Cerebellar cortex (tissue), 1 donor: Measurements from ENCODE around the gene RSPH4A.
"Not testable (repeated sequence)": the region's sequence is repeated elsewhere in the genome, so short reads cannot be mapped to it uniquely, and the experiment has no call there.

Source experiments
- DNase-seq: peaks from one replicate; pipeline ENCODE4 v3.0.0-alpha.2; 2015; ENCODE audit warnings: low spot score

Gene RSPH4A

DNA sequence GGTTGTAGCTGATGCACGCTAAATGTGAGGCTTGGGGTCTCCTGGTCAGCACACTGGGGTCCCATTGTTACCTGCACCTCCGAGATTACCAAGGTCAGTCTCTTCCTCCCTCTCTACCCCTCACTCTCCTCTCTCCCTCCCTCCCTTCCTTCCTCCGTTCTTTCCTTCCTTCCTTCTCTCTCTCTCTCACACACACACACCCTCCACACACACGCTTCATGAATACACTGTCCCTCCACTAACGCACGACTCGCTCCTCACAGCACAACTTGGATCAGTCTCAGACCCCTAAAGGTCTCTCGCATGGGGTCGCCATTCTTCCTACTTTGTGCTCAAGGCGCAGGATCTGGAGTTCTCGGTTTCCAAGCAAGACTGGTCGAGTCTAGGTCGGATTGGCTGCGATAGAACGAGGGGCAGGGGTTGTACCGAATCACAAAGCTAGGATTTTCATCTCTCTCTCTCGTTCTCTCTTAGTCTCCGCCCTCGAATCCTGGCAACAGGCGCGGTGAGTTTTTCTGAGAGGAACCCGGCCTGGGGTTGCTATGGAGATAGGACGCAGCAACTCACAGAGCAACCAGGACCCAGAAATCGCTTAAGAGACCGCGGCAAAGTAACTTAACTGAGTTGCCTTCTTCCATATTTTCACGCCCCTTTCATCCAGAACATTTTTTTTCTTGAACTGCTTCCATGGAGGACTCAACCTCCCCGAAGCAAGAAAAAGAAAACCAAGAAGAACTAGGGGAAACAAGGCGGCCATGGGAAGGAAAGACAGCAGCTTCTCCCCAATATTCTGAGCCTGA, at the start of gene RSPH4A:
Gene RSPH4A (plus strand): TSS at position 543 of the 800 bp plus-strand sequence. CDS start 145 bp downstream, at position 688.
- DNase-seq = peak; percentile 98

DNA sequence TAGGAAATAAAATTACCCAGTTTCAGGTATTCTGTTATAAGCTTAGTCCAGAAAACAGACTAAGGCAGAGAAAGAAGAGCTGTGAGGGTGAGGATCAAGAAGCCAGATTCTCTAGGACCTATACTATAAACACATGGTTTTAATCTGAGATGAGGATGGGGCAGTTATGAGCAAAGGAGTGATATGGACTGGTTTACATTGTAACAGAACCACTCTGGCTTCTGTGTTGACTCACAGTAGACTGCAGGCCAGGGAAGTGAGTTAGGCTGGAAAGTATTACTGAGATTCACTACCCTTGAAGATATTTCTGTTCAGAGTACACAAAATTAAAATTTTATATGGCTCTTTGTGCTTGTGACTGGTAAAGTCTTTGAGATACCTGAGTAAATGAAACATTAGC, 48.2 kb upstream of the RSPH4A start:
- DNase-seq = no peak

DNA sequence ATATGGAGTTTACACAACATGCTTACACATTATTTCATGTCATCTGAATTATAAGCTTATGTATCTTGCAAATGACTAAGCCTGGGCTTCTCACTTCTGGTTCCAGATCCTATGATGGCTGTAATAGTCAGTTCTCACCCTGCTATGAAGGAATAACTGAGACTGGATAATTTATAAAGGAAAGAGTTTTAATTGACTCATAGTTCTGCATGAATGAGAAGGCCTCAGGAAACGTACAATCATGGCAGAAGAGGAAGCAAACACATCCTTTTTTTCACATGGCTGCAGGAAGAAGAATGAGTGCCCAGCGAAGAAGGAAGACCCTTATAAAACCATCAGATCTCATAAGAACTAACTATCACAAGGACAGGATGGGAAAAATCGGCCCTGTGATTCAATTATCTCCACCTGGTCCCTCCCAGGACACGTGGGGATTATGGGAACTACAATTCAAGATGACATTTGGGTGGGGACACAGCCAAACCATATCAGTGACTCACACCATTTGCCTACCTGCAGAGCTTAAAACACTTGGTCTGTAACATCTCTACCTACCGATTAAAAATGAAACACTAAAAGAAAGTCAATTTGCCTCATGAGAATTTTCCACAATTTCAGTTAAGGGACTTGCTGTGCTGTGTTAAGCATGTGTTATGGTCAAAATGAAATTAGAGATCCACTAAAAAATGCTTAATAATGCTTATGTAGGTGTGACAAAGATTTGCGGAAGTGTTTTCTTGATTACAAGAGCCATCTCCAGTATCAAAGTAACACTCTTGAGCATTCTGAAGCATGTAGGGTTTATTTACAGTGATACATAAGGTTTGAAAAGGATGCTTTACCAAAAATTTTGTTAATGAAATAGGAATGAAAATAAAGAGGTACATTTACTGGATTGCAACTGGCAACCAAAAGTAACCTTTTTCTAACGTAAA, 47.2 kb upstream of the RSPH4A start:
- DNase-seq = no peak

DNA sequence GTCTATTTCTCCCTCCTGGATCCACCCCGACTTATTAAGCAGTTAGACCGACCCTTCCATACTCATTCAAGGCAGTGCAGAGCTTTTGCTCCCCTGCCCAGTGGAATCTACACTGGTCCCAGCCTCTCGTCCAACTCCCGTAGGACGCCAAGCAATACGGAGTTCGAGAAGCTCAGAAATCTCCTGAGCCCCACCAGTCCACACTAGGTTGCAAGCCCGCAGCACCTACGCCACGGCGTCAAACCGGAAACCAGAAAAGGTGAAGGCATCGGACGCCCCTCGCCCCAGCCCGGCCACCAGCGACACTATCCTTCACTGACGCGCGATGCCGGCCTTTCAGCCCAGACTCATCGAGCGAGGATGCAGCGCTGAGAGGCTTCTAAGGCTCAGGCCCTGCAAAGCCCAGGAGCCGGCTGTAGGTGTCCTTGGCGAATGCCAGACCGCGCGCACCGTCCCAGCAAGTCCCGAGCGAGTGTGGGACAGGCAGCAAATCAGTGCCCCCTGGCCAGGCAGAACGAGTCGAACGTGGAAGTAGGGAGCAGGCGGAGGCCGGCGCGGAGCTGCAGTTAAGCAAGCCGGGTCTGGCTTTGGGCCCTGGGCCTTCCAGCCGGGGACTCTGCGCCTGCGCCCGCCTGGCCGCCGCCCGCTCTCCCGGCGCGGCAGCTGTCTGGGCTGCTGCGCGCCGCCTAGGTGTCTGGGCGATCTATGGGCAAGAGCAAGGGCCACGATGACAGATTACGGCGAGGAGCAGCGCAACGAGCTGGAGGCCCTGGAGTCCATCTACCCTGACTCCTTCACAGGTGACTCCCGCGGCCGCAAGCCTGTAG, 45.2 kb upstream of the RSPH4A start, which contains the start of gene RWDD1:
Gene RWDD1 (plus strand): TSS at position 649 of the 827 bp plus-strand sequence. CDS start 79 bp downstream, at position 728.
- DNase-seq = peak; percentile 99

DNA sequence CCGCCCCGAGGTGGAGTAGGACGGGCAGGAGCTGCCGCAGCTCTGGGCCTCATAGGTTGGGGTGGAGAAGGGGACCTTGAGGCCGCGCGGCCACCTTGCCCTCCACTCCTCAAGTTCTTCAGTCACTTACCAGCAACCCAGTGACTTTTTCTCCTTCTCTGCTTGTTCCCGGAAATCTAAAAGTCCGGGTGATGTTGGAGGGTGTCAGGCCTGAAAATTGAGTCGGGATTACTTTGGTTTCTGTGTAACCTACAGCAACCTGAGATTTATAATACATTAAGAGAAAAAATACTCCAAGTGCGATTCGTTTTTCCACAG, 44.6 kb upstream of the RSPH4A start:
- no peak for DNase-seq

DNA sequence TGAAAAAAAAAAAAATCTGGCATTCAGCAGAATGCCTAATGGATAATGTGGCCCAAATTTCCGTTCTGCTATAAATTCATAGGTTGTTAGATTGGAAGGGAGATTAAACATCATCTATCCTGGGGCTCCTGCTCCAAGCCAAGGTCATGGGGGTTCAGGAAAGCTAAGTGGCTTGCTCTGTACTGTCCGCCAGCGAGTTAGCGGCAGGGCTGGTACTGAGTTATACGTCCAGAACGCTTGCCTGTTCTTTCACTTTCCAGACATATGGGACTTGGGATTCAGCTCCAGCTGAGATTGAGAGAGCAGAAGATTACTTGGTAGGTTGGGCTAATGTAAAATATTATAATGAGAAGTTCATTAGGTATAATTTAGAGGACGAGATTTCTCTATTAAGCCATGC, 44.1 kb upstream of the RSPH4A start:
- DNase-seq = peak; percentile 22

DNA sequence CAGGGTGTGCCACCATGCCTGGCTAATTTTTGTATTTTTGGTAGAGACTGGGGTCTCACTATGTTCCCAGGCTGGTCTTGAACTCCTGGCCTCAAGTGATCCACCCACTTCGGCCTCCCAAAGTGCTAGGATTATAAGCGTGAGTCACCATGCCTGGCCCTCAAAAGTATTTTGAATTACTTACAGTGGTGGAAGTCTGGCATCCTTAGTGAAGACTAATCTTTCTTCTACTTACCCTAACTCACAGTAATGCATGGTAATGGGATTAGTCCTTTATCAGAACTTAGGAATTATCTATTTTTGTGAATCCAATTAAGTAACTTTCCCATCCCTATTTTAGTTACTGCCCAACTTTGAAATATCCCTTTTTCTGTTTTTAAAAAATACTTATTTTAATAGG, 41.1 kb upstream of the RSPH4A start:
- no peak for DNase-seq

DNA sequence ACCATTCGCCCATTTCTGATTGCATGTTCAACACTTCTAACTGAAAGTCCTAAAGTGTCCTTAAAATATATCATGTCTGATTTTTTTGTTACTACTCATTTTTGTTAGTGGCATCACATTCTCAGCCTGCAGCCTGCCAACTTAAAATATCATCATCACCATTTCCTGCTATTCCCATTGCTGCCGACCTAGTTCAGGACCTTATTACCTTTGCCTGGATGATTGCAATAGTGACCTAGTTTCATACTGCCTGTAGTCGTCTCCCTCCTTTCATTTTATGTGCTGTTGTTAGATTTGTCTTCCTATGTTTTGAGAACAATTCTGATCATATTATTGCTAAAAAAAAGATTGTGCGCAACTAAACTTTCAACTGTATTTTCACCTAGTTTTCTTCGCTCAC, 38.8 kb upstream of the RSPH4A start:
- DNase-seq = peak; percentile 31

DNA sequence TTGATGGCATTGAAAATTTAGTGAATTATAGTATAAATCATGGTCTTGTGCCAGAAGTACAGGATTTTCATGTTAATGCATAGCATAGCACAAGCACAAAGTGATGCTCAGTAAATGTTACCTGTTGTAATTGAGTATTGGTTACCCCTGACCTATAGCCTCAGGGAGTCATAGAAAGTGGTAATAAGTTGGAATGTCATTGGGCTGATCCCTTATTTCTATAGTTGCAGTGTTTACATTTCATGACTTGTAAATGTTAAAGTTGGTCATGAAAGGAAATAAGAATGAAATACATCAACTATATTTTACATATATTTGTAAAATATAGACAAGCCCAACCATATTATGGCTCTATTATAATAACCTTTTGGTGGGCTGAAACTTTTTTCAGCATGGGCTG, 37.9 kb upstream of the RSPH4A start:
- no peak for DNase-seq

DNA sequence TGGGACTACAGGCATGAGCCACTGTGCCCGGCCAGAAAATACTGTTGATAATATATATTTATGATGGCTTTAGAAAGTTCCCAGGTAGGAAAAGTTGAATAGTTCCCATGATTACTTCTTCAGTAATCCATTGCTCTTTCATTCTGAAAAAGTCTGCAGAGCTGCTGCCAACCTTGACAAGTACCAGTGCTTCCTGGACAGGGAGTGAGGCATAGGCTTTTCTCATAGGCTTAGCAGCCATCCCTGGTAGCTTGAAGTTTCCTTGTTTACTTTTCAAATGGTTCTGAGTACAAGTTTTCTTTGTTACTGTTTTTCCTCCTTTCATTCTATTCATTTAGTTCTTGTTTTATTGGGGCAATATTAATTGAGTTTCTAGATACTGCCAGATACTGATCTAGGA, 37.1 kb upstream of the RSPH4A start:
- no peak for DNase-seq

DNA sequence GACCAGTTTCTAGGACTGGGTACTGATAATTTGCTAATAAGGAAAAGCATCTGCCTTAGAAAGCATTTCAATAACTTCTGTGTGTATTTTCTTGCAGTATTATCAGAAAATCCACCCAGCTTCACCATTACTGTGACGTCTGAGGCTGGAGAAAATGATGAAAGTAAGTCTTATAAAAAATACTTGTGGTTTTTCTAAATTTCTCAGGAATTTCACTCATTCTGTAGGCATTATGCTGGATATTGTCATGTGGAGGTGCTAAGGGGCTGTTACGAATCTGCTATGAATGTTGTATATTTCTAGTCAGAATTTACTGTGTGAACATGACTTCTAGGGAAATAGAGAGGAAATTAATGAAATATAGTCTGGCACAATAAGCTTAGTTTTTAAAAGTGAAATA, 36.1 kb upstream of the RSPH4A start:
- no peak for DNase-seq

DNA sequence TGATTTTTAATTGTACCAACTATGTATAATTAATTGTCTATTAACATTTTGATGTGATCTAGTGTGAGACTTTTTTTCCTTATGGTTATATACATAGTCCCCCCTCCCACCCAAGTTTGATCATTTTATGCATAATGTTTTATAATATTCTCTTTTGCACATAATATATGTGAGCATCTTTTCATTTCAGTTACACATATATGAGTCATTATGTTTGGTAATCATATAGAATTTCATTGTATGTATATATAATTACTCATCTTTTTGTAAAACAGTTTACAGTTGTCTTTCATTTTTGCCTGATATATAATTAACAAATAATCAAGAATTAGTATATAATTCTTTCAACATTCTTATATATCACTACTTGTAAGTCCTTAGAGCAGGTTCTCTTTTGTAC, 30.0 kb upstream of the RSPH4A start:
- DNase-seq = no peak

DNA sequence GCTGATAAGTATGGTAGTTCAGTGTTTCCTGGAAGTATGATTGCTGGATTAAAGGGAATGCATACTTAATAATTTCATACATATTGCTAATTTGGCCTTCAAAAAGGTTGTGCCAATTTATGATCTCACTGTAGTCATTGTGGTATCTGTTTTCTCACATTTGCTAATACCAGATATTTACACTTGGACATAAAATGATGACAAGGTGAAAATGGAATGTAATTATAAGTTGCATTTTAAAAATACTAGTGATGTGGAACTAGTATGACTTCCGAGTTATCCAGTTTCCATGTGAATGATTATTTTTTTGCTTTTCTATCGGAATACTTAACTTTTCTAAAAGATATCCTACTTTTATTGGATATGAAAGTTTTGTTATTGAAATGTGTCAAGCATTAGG, 29.5 kb upstream of the RSPH4A start:
- DNase-seq = no peak

DNA sequence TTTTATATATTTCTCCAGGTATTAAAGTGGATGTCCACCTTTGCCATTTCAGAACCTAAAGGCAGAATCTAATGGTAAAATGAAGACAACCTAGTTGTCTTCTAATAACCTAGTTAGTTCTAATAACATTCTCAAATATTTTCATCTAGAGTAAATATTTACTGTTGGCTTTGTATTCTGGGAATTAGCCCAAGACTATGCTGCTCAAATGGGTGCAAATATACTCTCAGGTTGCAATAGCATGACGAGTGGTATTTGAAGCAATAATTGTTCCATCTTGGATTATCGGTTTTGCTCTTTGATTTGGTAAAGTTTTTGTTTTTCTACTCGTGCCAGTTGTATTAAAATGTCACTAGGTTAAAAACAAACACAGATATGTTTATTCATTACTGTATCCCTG, 21.0 kb upstream of the RSPH4A start:
- no peak for DNase-seq

DNA sequence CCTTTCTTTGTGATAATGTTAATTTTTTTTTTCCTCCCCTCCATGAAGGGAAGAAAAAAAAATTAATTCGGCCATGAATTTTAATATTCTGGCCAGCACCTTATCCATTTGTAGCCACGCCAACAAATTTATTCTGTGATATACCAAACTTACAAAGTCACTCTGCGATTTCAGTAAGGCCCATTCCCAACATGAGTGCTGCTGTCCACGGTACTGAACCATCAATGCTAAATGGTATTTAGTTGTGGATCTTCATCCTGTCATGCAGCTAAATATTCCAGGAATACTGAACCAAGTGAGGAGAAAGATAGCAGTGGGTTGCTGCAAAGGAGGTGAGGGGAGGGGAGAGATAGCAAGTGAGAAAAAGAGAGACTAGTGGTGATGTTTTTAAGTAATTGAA, 19.5 kb upstream of the RSPH4A start:
- no peak for DNase-seq

DNA sequence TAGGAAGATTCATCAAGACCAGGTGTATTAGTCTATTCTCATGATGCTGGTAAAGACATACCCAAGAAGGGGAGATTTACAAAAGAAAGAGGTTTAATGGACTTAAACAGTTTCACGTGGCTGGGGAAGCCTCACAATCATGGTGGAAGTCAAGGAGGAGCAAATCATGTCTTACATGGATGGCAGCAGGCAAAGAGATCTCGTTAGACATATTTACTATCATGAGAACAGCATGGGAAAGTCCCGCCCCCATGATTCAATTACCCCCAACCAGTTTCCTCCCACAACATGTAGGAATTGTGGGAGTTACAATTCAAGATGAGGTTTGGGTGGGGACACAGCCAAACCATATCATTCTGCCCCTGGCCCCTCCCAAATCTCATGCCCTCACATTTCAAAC, 12.4 kb upstream of the RSPH4A start:
- DNase-seq = not testable (repeated sequence)

DNA sequence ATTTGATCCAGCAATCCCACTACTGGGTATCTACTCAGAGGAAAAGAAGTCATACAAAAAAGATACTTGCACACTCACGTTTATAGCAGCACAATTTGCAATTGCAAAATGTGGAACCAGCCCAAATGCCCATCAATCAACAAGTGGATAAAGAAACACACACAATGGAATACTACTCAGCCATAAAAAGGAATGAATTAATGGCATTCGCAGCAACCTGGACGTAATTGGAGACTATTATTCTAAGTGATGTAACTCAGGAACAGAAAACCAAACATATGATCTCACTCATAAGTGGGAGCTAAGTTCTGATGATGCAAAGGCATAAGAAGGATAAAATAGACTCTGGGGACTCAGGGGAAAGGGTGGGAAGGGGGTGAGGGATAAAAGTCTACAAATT, 11.4 kb upstream of the RSPH4A start:
- DNase-seq = not testable (repeated sequence)

DNA sequence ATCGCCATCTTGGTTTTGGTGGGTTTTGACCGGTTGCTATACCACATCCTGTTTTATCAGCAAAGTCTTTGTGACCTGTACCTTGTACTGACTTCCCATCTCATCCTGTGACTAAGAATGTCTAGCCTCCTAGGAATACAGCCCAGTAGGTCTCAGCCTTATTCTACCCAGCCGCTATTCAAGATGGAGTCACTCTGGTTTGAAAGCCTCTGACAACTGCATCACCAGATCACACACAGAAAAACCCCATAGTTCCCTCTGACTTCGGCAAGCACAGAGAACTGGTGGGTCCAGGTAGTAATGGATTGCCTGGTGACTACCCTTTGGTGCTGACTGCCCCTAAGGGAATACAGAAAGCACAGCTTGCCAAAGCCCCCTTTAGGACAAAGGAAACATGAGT, 10.3 kb upstream of the RSPH4A start:
- DNase-seq = no peak

DNA sequence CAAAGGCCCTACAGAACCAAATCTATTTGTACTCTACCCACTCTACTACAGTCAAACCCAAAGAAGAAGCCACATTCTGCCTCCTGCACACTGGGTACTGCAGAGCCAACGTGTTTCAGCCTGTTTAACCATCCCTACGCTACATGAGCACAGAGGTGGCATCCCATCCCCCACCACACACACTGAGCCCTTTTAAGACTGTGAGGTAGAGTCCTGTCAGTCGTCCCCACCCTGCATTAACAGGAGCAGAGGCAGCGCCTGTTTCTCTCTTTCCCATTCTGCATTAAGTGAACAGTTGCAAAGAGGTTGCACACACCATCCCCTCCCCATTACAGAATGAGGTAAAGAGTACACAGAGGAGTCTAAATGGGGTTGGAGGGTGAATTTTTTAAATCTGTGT, 5.2 kb upstream of the RSPH4A start:
- DNase-seq = no peak

DNA sequence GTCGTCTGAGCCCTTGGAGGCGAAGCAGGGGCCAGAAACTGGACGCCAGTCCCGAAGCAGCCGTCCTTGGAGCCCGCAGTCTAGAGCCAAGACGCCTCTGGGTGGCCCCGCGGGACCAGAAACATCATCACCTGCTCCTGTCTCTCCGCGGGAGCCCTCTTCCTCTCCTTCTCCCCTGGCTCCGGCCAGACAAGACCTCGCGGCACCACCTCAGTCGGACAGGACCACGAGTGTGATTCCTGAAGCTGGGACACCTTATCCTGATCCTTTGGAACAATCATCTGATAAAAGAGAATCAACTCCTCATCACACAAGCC, 416 bp downstream of the RSPH4A start:
- no peak for DNase-seq

DNA sequence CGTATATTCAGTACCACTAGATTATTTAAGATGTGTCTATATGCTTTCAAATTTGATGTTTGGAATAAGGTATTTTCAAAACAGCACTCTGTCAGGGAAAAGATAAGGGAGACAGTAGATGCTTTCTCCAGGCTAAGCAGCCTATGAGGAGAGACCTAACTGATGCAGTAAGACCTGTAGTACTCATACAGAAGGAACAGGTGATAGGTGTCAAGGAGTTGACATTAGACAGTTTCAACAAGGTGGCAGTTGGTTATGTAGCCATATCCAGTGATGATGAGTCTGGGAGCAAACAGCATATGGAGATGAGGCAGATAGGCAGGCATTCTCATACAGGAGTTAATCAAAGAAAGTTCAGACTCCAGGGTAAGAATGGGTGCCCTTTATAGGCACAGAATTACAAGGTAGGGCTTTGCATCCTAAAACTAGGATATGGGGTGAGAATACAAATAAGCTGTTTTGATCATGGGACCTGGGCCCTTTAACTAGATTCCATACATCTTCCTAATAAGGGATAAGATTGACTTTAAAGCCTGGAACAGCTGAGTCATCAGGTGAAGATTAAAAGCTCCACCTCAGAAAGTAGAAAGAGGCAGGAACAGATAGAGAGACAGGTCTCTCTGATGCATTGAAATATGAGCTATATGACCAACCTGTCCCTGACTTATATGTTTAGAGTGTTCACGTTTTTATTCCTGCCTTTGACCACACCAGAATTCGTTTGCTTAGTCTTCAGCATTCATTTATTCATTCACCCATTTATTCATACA, 7.9 kb downstream of the RSPH4A start:
- DNase-seq = no peak

DNA sequence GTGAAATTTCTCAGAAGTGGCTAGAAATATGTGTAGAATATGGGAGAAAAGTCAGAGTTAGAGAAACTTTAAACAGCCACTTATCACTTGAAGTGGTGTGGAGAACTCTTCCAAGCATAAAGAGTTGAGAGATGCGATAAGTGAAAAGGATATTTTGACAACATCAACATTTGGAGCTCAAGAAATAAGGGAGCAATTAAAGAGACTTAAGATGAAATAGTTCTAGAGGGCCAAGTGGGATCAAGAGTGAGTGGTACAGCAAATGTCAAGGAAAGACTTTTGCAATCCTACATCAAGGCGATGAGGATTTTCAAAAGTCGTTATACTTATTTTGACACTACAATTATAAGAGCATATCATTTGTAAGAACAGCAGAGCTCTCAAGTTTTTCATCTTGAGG, 9.6 kb downstream of the RSPH4A start:
- DNase-seq = no peak
